Measurements from ENCODE around the gene ILF3.

DNA sequence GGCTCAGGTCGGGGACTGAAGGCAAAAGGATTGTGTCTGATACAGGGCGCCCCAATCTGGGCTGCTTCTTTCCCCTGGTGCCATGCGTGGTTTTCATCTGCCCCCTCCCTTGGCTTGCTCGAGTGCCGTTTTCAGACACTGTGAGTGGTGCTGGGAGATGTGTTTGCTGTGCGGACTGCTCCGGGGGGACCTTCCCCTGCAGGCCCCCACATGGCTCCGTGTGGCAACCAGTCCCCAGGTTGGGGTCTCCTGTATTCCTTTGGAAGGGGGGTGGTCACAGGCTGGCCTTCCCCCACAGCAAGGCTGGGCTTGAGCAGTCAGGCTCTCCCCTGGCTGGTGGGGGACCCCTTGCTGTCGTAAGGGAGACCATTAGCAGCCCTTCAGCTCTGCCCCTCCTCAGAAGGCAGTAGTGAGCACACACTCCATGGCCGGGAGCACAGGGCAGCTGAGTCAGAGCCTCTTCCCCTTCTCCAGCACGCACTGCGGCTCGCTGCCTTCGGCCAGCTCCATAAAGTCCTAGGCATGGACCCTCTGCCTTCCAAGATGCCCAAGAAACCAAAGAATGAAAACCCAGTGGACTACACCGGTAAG lies 26.5 kb downstream of the ILF3 start:
- TF ChIP-seq, protein P1, sequence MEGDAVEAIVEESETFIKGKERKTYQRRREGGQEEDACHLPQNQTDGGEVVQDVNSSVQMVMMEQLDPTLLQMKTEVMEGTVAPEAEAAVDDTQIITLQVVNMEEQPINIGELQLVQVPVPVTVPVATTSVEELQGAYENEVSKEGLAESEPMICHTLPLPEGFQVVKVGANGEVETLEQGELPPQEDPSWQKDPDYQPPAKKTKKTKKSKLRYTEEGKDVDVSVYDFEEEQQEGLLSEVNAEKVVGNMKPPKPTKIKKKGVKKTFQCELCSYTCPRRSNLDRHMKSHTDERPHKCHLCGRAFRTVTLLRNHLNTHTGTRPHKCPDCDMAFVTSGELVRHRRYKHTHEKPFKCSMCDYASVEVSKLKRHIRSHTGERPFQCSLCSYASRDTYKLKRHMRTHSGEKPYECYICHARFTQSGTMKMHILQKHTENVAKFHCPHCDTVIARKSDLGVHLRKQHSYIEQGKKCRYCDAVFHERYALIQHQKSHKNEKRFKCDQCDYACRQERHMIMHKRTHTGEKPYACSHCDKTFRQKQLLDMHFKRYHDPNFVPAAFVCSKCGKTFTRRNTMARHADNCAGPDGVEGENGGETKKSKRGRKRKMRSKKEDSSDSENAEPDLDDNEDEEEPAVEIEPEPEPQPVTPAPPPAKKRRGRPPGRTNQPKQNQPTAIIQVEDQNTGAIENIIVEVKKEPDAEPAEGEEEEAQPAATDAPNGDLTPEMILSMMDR (IDR thresholded peaks at IDR 0.05): no peak
- no peak for TF ChIP-seq POLR2A (IDR thresholded peaks at IDR 0.05)
- TF ChIP-seq POLR2AphosphoS5 (IDR thresholded peaks at IDR 0.05): no peak
